GM11168 (cell line): Measurements from ENCODE around the gene TJAP1.
"Not testable (repeated sequence)": the region's sequence is repeated elsewhere in the genome, so short reads cannot be mapped to it uniquely, and the experiment has no call there.

ENCODE experiments used
- in situ Hi-C: fragments of 300-500 bp; cut with MboI; formaldehyde crosslinking; loops from one replicate; pipeline ENCODE4 v1.12.0; 2022; ENCODE audit warnings: low sequenced_read_pairs; ENCODE audit not compliant: unreplicated experiment

TJAP1 gene

GRCh38 chr6:43520097-43520496 is 42.7 kb downstream of the TJAP1 start:
- in situ Hi-C loops, result no loop called here

GRCh38 chr6:43521836-43522235 is 44.5 kb downstream of the TJAP1 start:
- in situ Hi-C loops, result no loop called here

DNA sequence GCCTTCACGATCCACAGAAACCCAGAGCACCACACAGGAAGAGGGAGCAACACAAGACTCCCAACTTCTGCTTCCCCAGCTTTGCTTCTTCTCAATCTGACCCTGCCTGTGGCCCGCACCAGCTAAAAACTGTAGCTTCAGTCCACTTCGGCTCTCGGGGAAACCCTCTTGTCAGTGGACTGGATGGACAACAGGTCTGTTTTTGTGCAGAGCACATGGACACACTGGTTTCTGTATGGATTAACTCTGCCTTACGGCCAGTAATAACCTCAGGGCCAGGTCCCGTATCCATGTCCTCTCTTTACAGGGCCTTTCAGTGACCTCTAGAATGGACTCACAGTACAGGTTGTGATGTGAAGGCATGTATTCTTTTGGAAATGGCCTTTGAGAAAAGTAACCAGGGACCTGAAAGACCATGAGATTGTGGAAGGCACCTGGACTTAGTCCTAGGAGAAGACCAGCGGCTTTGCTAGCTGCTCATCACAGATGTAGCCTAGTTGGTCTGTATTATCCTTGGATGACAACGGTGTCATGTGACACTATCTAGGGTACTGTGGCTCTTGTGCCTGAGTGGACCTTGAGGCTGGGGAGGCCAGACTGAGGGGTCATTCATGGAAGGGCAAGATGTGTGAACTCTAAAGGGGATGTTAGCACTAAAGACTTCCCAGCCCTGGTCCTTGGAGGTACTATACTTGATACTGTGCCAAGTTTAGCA is 45.3 kb downstream of the TJAP1 start:
- in situ Hi-C loops, result no loop called here

DNA sequence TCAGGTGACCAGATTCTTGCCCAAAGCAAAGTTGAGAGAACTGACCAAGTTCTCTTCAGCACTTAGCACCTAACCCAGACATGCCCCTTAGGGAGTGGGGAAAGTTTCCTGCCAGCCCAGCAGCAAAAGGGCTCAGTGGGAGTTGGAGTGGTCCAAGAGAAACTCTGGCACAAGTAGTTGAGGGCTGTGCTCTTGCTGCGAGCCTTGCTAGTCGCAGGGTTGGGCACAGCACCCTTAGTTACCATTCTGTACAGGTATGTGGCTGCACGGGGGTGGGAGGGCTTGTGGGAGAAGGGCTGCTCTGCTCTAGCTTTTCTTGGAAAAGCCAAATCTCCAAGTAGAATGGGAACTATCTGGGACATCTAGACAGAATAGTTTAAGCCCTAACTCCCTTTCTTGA is 45.9 kb downstream of the TJAP1 start:
- in situ Hi-C loops, result no loop called here

DNA sequence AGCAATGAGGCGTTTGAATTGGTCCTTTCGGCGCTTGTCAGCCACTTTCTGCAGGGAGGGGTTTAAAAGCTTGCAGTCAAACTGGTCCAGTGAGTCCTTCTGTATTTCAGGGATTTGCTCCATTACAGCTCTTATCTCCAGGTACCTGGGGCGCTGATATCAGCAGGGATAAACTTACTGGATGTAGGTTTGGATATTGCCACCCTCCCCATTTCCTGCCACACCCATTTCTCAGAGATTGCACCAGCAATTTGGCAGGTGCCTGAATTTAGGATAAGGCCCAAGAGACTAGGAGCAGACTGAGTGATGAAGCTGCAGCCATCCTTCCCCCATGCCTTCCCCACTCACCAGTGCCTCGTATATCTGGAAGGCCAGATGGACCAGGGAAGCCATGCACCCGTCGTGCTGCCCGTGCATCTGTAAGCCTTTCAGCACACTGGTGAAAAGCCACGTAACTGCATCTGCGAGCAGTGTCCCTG is 47.2 kb downstream of the TJAP1 start:
- in situ Hi-C loops, result no loop called here

DNA sequence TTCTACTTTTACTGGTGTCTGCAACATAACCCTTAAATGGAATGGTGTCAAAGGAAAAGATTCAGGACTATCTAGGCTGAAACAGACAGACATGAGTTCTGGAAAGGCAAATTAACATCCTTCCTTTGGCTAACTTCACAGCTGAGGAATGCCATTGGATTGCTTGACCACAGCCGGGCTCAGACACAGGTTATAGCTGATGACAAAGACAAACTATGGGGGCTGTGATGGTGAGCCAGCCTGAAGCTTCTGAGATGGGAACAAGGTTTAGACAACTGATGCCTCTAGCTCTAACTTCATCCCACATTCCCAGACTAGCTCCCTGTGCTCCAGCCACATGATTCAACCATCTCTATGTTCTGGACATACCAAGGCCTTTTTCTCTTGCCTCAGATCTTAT is 54.8 kb downstream of the TJAP1 start:
- in situ Hi-C loops, result no loop called here

GRCh38 chr6:43538986-43539385 is 61.6 kb downstream of the TJAP1 start:
- in situ Hi-C loops, result not testable (repeated sequence)

GRCh38 chr6:43539409-43539808 is 62.0 kb downstream of the TJAP1 start:
- in situ Hi-C loops, result not testable (repeated sequence)

DNA sequence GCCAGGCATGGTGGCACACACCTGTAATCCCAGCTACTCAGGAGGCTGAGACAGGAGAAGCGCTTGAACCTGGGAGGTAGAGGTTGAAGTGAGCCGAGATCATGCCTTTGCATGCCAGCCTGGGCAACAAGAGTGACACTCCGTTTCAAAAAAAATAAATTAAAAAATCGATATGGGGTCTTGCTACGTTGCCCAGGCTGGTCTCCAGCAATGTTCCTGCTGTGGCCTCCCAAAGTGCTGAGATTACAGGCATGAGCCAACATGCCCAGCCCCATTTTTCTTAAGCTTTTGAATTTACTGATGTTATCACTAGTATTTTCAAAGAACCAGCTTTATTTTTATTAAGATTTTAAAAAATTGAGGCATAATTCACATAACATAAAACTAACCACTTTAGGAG is 63.1 kb downstream of the TJAP1 start:
- in situ Hi-C loops, result no loop called here

DNA sequence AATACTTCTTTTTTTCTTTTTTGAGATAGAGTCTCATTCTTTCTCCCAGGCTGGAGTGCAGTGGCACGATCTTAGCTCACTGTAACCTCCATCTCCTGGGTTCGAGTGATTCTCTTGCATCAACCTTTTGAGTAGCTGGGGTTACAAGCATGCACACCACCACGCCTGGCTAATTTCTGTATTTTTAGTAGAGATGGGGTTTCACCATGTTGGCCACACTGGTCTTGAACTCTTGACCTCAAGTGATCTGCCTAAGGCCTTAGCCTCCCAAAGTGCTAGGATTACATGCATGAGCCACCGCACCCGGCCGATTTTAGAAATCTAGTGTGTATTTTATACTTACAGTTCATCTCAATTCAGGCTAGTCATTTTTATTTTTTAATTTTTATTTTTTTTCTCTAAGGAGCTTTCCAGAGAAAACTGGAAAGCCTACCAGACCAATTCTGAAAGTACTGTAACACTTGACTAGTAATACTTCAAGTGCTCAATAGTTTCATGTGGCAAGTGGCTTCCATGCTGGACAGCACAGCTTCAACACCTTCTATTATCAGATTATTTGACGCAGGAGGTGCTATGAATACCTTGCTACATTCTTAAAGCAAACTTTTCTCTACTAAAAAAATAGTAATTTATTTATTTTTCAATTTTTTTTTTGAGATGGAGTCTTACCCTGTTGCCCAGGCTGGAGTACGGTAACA is 64.6 kb downstream of the TJAP1 start:
- in situ Hi-C loops, result no loop called here

DNA sequence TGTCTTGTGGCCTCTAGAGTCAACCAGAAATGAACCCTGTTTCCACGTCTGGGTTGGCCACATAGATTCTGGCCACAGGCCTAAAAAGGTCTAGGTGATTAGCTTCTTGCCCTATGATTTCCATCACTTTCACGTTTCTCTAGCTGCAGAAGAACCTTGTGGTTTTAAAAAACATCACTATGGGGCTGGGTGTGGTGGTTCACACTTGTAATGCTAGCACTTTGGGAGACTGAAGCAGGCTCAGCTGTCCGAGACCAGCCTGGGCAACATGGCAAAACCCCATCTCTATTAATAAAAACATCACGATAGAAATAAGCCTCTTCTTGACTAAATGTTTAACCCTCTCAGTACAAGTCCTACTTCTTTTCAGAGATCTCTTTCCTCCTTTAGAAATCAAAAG is 67.1 kb downstream of the TJAP1 start:
- in situ Hi-C loops, result no loop called here

DNA sequence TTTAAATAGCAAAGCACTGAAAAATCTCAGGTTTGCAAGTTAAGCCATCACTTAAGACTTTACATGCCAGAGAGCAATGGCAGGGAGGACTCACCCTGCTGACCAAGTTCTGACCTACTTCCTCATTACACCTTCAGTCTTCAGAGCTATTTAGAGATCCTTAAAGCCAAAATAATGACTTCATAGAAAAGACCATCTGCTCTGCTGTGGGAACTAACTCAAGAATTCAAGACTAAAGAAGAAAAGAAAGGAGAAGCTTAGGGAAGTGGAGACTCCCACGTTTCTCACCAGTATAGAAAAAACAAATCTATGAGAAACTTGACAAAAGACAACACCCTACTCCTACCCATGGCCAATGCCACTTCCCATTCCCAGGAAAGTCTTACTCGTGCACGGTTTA is 69.9 kb downstream of the TJAP1 start:
- in situ Hi-C loops, result no loop called here
